ENCODE data around the gene TTF1.
A peak's percentile ranks its signal among the peaks of the same experiment; 100 is the strongest.
"Not testable (repeated sequence)": the region's sequence is repeated elsewhere in the genome, so short reads cannot be mapped to it uniquely, and the experiment has no call there.

TTF1 gene

GRCh38 chr9:132411091-132411508 is 4.5 kb upstream of the TTF1 start:
- peak in 1 of 2 donors; percentile 58 for DNase-seq (ENCODE audit: low read depth in 2 of 2)

GRCh38 chr9:132410642-132411041 is 4.0 kb upstream of the TTF1 start:
- DNase-seq (ENCODE audit: low read depth in 2 of 2) = no peak

DNA sequence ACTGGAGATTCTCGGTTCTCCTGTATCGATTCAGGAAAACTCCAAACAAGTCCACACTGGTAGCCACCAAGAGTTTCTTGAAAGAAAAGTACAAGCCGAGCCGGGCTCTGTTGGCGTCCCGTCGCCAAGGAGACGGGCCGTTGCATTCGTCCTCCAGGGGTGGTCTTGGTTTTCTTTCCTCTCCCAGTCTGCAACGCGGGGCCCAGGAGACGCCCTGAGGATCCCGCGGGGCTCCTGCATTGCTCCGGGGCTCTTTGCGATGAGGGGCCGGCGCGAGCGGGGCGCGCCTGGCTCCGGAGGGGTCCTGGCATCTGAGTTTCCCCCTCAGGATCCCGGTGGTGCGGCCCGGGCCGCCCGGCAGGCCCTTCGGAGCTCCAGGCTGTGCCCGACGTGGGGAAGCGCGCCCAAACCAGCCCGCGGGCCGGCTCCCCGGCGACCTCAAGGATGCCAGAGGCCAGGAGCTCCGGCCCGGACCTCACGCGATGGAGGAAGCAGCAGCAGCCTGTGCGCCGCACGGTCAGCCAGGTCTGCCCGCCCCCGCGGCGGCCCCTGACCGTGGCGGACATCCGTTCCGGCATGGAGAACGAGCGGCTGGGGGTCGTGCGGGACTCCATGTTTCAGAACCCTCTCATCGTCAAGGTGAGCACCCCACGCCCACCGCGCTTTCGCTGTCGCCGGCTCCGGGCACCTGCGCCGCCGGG is 3.3 kb upstream of the TTF1 start, which contains the start of gene CFAP77:
Gene CFAP77, plus strand, starts transcription at position 384 of the 701 bp plus-strand sequence. Its CDS starts 61 bp downstream, at position 445.
- DNase-seq (ENCODE audit: low read depth in 2 of 2) = no peak

DNA sequence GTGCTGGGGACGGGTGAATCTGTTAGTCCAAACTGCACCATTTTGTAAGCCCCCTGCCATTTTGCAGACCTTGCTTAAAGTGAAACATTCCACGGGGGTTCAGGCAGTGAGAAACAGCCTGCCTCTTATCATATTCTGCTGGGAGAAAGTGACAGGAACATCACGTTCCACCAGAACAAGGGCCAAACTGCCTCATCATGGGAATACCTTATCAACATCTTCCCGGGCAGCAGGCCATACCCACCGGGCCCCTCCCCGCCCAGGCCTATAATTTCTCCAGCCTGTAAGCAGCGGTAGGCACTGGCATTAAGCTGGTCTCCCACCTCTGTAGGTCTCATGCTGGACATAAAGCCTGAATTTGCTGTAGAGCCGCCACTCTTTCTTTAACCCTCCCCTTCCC is 1.9 kb upstream of the TTF1 start:
- DNase-seq (ENCODE audit: low read depth in 2 of 2) = no peak

GRCh38 chr9:132407196-132407595 is 556 bp upstream of the TTF1 start:
- DNase-seq (ENCODE audit: low read depth in 2 of 2) = no peak

DNA sequence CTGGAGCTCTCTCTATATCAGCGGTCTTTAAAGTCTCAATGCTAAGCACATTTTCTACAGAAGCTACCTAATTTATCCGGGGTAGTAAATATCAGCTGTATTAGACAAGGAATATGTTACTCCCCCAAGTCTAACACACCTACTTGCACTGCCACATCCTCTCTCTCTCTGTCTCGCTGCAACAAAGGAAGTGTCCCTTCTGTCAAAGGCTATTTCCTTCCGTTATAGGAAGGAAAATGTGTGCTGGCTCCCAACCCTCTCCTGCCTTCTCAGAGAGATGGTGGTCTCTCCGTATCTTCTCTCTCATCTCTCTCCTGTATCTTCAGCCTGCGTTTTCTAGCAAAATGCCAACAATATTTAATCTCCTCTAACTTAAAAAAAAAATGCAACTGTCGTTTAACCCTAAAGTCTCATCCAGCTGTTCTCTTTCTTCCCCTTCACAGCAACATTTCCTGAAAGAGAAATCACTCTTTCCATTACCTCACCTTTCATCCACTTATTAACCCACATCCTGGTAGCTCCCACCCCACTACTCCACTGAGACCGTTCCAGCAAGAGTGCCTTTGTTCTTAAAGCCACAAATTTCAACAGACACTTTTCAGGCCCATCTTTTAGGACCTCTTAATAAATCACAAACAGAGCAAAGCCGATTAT is 2.3 kb downstream of the TTF1 start:
- peak in 1 of 2 donors; percentile 7 for DNase-seq (ENCODE audit: low read depth in 2 of 2)

DNA sequence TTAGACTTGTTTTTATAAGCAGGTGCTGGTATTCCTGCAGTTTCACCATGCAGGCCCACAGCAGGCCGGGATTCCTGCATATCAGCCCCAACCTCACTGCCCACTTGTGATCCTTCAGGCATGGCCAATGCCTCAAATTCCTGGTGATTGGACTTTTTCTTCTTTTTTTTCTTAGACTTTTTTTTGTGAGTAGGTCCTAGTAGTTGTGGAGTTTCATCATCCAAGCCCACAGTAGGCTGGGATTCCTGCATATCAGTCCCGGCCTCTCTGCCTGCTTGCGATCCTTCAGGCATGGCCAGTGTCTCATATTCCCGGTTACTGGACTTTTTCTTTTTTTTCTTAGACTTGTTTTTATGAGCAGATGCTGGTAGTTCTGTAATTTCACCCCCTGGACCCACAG is 4.8 kb downstream of the TTF1 start:
- DNase-seq (ENCODE audit: low read depth in 2 of 2) = no peak

- DNase-seq (ENCODE audit: low read depth in 2 of 2) = no peak
These were observed 11.1 kb downstream of the TTF1 start for GRCh38 chr9:132395560-132395959.

GRCh38 chr9:132391449-132391848 is 15.2 kb downstream of the TTF1 start:
- DNase-seq (ENCODE audit: low read depth in 2 of 2) = no peak

- no peak for DNase-seq (ENCODE audit: low read depth in 2 of 2)
These were observed 15.7 kb downstream of the TTF1 start for GRCh38 chr9:132390966-132391365.

GRCh38 chr9:132387133-132387532 is 19.5 kb downstream of the TTF1 start:
- no peak for DNase-seq (ENCODE audit: low read depth in 2 of 2)

GRCh38 chr9:132384376-132384775 is 22.3 kb downstream of the TTF1 start:
- no peak for DNase-seq (ENCODE audit: low read depth in 2 of 2)

DNA sequence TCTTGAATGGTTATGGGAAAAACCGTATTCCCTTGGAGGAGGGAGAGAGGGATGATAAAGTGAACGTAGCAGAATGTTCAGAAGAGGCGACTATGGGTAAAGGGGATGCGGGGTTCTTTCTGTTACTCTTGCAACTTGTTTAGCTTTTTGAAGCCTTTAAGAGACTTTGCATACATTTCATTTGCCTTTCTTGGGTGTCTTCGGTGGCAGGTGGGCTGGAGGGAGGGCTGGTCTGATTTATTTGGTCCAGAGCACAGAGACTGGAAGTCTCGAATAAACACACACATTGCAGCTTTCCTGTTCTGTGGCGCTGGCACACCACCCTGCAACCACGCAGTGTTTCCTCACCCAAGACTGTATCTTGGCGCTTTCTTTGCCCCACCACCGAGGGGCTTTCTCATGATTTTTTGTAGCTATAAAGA is 23.2 kb downstream of the TTF1 start:
- no peak for DNase-seq (ENCODE audit: low read depth in 2 of 2)

- DNase-seq (ENCODE audit: low read depth in 2 of 2) = no peak
These were observed 24.6 kb downstream of the TTF1 start for GRCh38 chr9:132381966-132382541.

- not testable (repeated sequence) for DNase-seq (ENCODE audit: low read depth in 2 of 2)
These were observed 28.2 kb downstream of the TTF1 start for GRCh38 chr9:132378416-132378815.

GRCh38 chr9:132377769-132378168 is 28.9 kb downstream of the TTF1 start:
- not testable (repeated sequence) for DNase-seq (ENCODE audit: low read depth in 2 of 2)

DNA sequence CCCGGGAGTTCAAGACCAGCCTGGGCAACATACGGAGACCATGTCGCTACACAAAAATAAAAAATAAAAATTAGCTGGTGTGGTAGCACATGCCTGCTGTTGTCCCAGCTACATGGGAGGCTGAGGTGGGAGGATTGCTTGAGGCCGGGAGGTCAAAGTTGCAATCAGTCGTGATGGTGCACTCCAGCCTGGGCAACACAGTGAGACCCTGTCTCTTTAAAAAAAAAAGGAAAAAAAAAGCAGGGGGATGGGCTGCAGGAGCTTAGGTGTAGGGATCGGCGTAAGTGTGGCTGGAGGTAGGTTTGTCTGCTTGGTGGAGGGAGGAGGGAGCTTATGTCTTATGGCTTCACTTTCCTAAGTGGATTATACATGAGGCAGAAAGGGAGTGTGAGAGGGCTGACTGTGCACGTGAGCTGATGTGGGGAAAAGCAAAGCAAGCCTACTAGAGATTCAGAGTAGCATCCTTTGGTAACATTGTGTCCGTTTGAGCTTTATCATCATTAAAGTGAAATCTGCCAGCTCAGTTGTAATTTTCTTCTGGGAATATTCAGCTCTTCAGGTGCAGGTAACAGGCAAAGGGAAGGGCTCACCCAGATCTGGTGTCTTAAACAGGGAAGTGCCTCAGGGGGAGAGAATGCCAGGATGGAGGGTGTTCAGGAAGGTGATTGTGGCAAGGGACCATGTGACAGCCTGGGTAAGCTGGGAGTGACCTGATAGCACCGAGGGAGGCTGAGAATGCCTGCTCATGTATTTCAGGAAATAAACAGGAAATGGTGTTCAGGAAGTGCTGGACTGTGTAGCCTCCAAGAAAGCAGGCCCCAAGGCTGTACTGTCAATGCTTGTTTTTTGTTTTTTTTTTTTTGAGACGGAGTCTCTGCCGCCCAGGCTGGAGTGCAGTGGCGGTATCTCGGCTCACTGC is 34.2 kb downstream of the TTF1 start:
- DNase-seq (ENCODE audit: low read depth in 2 of 2) = no peak

DNA sequence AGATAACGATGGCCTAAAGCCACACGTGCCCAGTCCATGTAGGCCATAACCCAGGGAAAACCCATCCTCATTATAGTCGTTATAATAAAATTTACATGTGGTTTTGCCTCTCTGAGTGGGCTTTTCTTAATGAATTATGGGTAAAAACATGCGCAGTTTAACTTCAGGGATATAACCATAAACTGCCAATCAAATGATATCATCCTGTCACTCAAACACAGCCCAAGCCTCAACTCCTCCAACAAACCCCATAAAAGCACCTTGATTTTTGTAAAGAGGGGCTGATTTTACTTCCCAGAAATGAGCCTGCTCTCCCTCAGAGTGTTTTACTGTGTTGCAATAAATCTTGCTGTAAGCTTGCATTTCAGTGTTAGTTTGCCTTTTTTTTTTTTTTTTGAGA is 36.0 kb downstream of the TTF1 start:
- no peak for DNase-seq (ENCODE audit: low read depth in 2 of 2)

DNA sequence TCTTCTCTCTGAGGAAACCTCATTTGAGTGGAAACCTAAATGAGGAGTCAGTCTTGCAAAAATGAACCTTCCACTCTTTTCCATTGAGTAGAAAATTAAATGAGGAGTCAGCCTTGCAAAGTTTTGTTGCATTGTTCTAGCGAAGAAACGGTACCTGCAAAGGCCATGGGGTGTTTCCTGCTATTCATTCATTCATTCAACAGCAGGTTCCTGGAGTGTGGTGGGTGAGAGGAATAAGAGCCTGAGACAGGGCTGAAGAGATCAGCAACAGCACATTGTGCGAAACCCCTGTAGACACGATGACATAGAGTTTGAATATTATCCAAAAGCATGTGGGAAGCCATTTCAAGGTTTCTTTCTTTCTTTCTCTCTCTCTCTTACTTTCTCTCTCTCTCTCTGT is 37.2 kb downstream of the TTF1 start:
- DNase-seq (ENCODE audit: low read depth in 2 of 2) = no peak

DNA sequence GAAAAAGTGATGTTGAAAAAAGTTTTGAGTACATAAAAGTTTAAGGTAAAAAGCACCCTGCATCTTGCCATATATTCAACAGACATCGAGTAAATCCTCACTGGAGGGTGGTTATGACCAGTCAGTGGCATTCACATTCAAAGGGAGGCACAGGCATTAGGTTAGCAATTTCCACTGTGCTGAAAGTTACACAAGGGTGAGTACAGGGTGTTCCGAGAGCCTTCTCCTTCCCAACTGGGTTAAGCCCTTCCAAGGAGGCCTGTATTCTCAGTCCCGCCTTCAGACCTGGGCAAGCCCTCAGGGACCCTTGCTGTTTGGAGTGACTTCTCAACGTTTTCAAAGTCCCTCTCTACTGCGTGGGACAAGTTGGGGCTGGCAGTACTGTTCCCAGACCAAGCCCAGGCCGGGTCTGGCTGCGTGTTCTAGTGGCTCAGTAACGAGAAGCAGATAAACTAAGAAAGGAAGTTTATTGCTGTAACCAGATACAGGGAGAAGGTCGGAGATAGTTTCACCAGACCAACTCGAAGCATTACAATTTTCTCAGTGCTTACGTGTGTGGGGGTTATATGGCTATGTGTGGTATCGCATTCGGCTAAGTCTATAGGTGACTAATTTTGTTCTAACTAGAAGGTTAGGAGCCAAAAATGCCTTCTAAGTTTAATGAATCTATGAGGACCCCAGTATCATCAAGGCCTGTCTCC is 38.9 kb downstream of the TTF1 start:
- no peak for DNase-seq (ENCODE audit: low read depth in 2 of 2)

DNA sequence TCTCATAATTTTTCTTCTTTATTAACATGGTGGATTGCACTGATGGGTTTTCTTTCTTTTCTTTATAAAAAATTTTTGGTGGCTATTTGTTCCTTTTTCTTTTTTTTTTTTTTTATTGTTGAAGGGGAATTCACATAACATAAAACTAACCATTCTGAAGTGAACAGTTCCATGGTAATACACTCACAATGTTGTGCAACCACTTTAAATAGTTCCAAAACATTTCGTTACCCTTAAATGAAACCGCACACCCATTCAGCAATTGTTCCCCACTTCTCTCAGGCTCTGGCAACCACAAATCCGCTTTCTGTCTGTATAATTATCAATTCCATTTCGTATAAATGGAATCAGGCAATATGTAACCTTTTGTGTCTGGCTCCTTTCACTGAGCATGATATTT is 40.2 kb downstream of the TTF1 start:
- no peak for DNase-seq (ENCODE audit: low read depth in 2 of 2)
